Head of caudate nucleus (tissue), 42 donors: ENCODE measurements around the gene FUT9.

Source experiments
- DNase-seq, 42 donors: peaks; one replicate each; pipeline versions ENCODE4 v3.0.0 to v3.0.0-alpha.2; 2020 to 2021; ENCODE audit warnings: mixed read lengths in 7 of 42
- intact Hi-C: fragments of 100-400 bp; cut with DNase I; formaldehyde crosslinking; loops from one replicate; pipeline ENCODE4 v1.15.0; 2022

FUT9 gene

DNA sequence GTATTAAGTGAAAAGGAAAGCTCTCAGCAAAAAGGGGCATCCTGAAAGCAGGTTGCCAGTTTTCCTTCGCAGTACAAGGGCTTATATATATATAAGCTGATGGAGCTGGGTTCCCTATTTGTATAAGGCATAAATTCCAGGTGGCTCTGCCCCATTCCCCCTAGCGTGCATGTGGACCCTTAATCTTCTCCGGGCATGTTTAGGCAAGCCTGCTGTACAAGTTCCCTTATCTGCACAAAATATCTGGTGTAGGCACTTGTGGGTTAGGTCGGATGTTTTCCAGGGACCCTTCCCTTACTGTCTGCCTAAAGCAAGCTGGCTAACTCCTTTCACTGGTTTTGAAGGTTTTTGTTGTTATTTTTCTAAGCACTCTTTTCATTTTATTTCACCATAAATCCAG, 140.7 kb downstream of the FUT9 start:
- no peak for DNase-seq
- intact Hi-C loops: no loop called here

DNA sequence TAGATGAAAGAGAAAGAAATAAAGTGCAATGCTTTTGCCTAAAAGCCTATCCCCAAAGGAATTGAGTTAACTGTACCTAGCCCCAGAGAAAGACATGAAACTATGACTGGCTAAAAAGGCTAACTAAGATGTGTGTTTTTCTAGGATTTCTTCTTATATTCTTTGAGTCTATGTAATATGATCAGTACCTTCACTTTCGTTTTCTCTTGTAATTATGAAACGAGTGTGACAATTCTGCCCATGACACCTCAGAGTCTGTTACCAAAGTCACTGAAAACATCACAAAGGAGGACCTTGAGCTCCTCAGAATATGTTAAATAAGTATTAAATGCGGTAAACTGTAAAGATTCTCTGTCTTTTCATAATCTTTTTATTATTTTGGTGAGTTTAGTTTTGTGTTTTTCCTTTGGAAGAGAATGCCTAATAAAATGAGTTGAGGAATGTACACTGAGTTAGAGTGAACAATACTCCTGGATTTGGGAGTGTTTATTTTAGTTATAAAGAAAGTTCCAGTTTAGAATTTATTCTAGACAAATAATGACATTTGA, 141.3 kb downstream of the FUT9 start:
- intact Hi-C loops: no loop called here
- DNase-seq: no peak

DNA sequence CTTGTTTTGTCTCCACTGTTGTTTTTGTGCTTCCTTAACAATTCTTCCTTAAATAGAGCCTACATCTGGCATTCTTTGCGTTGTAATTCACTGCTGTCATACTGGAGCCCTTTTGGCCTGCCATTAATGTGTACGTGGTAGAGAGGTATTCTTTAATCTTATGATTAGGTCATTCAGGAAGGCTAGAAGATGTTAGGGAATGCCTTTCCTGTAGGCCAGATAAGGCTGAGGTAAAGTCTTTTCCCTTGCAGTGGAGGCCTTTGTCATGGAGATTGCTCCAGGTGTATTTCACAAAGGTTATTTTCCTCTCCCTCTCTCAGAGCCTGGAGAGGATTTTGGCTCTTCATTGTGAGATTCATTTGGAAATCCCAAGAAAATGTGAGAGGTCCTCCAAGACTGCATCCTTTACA, 146.9 kb downstream of the FUT9 start:
- intact Hi-C loops: no loop called here
- no peak for DNase-seq

DNA sequence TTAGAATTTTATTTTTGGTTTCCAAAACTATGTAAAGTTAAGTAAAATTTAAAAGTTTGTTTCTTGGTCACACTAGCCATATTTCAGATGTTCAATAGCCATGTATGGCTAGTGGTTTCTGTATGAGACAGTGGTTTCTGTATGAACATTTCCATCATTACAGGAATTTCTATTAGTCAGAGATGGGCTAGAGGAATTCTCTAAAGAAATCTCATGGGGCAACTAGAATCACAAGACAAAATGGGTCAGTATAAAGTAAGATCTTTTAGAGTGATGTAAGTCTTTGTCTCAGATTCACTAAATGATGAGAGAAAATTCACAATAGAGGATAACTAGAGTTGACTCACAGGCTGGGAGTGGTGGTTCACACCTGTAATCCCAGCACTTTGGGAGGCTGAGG, 149.0 kb downstream of the FUT9 start:
- no peak for DNase-seq
- intact Hi-C loops: no loop called here

GRCh38 chr6:96171112-96171511, 155.3 kb downstream of the FUT9 start:
- intact Hi-C loops: no loop called here
- peak in 7 of 42 donors; percentile 8 to 55 (median 22) for DNase-seq

DNA sequence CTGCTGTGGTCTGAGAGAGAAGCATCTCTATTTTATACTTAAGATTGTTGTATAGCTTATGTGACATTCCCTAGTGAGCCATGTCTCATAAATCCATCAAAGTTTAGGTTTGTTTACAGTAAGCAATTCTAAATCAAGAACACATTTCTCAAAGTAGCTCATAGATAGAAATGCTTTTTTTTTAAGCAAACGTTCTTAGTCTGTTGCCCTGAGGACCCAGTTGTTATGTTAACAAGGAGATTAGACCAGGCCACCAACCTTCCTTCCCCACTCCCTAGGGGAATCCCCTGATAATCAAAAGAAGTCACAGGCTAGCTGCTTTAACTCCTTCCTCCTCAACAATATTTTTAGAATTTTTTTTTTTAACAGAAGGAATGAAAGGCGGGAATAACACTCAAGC, 169.0 kb downstream of the FUT9 start:
- intact Hi-C loops: no loop called here
- DNase-seq: no peak

GRCh38 chr6:96186094-96186493, 170.3 kb downstream of the FUT9 start:
- intact Hi-C loops: no loop called here

GRCh38 chr6:96186516-96187195, 170.9 kb downstream of the FUT9 start:
- DNase-seq: no peak
- intact Hi-C loops: no loop called here

More at GRCh38 chr6:96186094-96186493, 170.3 kb downstream of the FUT9 start:
- no peak for DNase-seq

DNA sequence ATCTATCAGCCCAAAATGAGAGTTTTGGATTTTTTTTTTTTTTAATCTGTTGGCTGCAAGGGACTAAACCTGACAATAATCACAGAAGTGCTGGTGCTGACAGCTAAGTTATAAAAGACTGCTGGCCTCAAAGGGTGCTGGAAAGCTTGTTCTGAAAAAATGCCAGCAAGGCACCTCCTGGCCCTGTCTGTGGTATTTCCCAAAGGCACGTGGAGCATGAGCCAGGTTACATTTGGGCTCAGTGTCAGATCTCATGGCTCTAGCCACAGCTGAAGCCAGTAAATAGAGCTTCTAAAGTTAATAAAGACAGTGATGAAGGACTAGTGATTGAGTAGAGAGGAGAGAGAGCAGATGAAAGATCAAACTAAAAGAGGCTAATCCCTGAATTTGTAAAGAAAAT, 178.9 kb downstream of the FUT9 start:
- intact Hi-C loops: no loop called here
- no peak for DNase-seq

DNA sequence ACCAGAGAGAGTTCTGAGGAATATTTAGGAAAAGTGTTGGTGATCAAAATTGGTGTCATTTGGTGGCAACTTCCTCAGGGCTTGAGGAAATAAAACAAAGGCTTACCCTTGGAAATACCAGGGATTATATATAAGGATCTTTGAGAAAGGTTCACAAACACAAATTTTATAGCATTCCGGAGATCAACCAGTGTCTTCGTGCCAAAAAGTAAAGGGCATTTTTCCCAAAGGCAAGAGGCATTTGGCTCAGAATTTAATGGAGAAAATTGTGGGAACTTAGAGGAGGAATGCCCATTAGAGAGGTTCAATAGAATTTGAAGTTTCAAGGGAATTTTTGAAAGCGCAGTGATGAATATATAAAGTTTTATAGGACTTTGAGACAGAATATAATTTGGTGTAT, 179.5 kb downstream of the FUT9 start:
- DNase-seq: no peak
- intact Hi-C loops: no loop called here

GRCh38 chr6:96196633-96197032, 180.9 kb downstream of the FUT9 start:
- DNase-seq: no peak
- intact Hi-C loops: no loop called here

DNA sequence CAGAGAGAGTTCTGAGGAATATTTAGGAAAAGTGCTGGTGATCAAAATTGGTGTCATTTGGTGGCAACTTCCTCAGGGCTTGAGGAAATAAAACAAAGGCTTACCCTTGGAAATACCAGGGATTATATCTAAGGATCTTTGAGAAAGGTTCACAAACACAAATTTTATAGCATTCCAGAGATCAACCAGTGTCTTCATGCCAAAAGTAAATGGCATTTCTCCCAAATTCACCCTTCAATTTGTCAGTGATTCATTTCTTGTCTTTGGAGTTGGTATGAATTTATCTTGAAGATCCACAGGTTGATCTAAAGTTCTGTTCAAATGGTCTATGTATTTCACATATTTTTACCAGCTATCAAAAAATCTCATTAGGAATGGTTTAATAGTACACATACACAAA, 181.5 kb downstream of the FUT9 start:
- intact Hi-C loops: no loop called here
- DNase-seq: no peak

DNA sequence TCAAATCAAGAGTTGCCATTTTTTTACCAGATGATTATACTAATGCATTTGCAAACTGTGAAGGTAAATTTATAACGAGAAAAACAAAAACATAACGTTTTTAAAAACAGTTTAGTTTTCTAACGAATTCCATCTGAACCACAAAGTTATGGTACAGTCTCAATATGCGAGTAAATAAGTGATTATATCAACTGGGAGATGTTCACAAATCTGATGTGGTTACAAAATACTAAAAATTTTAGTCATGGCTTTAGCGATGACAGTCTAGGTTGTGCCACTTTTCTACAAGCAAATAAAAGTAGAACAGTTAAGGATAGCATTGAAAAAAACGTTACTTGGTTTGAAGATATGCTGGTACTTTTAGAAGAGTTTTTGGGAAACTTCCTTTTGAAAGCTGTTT, 186.8 kb downstream of the FUT9 start:
- intact Hi-C loops: no loop called here
- no peak for DNase-seq

- intact Hi-C loops: no loop called here
- DNase-seq: no peak
Observed at GRCh38 chr6:96211341-96211740, 195.6 kb downstream of the FUT9 start.

GRCh38 chr6:96212066-96212465, 196.3 kb downstream of the FUT9 start:
- no peak for DNase-seq
- intact Hi-C loops: no loop called here

DNA sequence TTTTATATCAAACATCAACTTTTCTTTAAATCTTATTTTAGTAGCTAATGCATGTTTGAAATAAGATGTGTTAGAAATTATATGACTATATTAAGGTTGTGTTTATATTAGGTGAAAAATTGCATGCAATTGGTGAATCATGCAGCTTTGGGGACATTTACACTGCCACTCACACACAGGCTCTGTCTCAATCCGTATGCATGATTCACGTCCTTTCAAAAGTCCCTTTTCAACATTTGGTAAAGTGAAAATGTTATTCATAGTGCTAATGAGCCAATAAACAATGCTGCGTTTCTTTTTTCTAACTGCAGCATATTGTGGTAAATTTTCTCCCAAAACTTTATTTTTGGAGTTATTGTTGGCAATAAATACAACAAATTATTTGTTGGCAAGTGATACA, 198.0 kb downstream of the FUT9 start:
- intact Hi-C loops: no loop called here

GRCh38 chr6:96223695-96224094, 207.9 kb downstream of the FUT9 start:
- DNase-seq: no peak
- intact Hi-C loops: no loop called here

More for the DNA sequence above, 198.0 kb downstream of the FUT9 start:
- DNase-seq: peak in 1 of 42 donors; percentile 40

- DNase-seq: no peak
- intact Hi-C loops: no loop called here
Observed at GRCh38 chr6:96227135-96227534, 211.4 kb downstream of the FUT9 start.

DNA sequence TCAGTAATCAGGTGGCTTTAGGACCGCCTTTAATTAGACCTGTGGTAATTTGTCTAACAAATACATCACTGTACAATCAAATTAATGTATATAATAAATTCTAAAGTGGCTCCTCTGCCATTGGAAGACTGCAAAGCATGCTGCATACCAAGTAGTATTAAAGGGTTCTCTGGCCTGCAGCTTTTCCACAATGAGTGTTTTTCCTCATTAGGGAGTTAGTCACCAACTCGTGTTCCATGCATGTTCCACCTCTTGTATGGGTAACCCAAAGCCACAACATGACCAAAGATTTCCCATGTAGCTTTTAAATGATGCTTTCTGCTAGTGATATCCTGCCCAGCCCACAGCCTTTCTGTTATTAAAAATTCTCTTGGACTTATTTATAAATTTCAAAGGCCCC, 218.7 kb downstream of the FUT9 start:
- intact Hi-C loops: no loop called here

GRCh38 chr6:96235927-96236326, 220.2 kb downstream of the FUT9 start:
- DNase-seq: no peak
- intact Hi-C loops: no loop called here

More for the DNA sequence above, 218.7 kb downstream of the FUT9 start:
- no peak for DNase-seq

- DNase-seq: no peak
- intact Hi-C loops: no loop called here
Observed at GRCh38 chr6:96236471-96236870, 220.7 kb downstream of the FUT9 start.
